ENCODE results near the gene PLEKHD1. TPM values are rescaled to one million over a fixed set of nuclear protein-coding genes. Genes with fewer than 3 reads are reported as not detected.
A peak's percentile ranks its signal among the peaks of the same experiment; 100 is the strongest.

Gene PLEKHD1
- total RNA-seq, 6 donors from 2014 or later = under 0.01 to 1.7 (median 0.70) TPM

- no peak for DNase-seq
- H3K9me3 ChIP-seq = no peaks in the 10 kb centered on the region
- 84 to 93% methylated on average over 2 of the region's 2 CpGs for WGBS, 2 donors
- no peak for ATAC-seq (ENCODE audit: low FRiP score in 2 of 2)
- no peak overlapping the region for H3K4me3 ChIP-seq
- H3K36me3 ChIP-seq = no peaks in the 10 kb centered on the region
- TF ChIP-seq POLR2A (IDR thresholded peaks at IDR 0.05) (no peak), EP300 (IDR thresholded peaks at IDR 0.05) (no peak), CTCF (IDR thresholded peaks at IDR 0.05) (no peak), POLR2AphosphoS5 (IDR thresholded peaks at IDR 0.05) (no peak)
- H3K27ac ChIP-seq = no peak overlapping the region
- peaks cover 2 to 5% (median 3%) of the 10 kb centered on the region in 4 donors for H3K4me1 ChIP-seq
- peaks cover 0 to 5% (median 2%) of the 10 kb centered on the region in 4 donors for H3K27me3 ChIP-seq
Observed at GRCh38 chr14:69579476-69579875, 94.9 kb downstream of the PLEKHD1 start.

GRCh38 chr14:69580009-69580577, 95.6 kb downstream of the PLEKHD1 start:
- DNase-seq = no peak
- H3K4me3 ChIP-seq = no peak overlapping the region
- WGBS, 2 donors = 39 to 57% methylated on average over 5 to 7 of the region's 7 CpGs
- H3K27me3 ChIP-seq = peaks cover 0 to 4% (median 0%) of the 10 kb centered on the region in 4 donors
- no peaks in the 10 kb centered on the region for H3K36me3 ChIP-seq
- peak in 1 of 2 donors; percentile 49 for TF ChIP-seq POLR2AphosphoS5 (IDR thresholded peaks at IDR 0.05)
- peak in 4 of 6 experiments; percentile 12 to 22 (median 17) for TF ChIP-seq CTCF (IDR thresholded peaks at IDR 0.05)
- TF ChIP-seq EP300 (IDR thresholded peaks at IDR 0.05) = no peak
- H3K4me1 ChIP-seq = no peaks in the 10 kb centered on the region
- no peak overlapping the region for H3K27ac ChIP-seq
- ATAC-seq (ENCODE audit: low FRiP score in 2 of 2) = peak in 1 of 2 donors; percentile 81
- no peaks in the 10 kb centered on the region for H3K9me3 ChIP-seq

Other genes starting within 250 kb of the PLEKHD1 start
- 1 to 10 TPM in 3 of 6 donors, under 1 TPM in 3; under 0.01 to 8.4 (median 1.3) TPM for gene GALNT16, start 224.6 kb upstream of the PLEKHD1 start, total RNA-seq
- 100 to 1,000 TPM in 2 of 6 donors, 10 to 100 TPM in 4; 36.7 to 121 (median 60.5) TPM for gene ERH, start 86.4 kb upstream of the PLEKHD1 start, total RNA-seq
- gene SLC39A9, start 86.0 kb upstream of the PLEKHD1 start, total RNA-seq = 10 to 100 TPM; 17.8 to 70.4 (median 54.0) TPM
- gene CCDC177, start 90.1 kb downstream of the PLEKHD1 start, total RNA-seq = not detected
- 10 to 100 TPM; 63.4 to 90.4 (median 81.6) TPM for gene SUSD6, start 126.9 kb downstream of the PLEKHD1 start, total RNA-seq

Measured in upper lobe of left lung (tissue), 6 donors.